ENCODE results near the gene HCRTR1. TPM values are rescaled to one million over a fixed set of nuclear protein-coding genes. Genes with fewer than 3 reads are reported as not detected.

HCRTR1 gene
- total RNA-seq, 2 donors from 2014 or later, result not detected

GRCh38 chr1:31647106-31647505 lies 29.6 kb downstream of the HCRTR1 start:
- TF ChIP-seq POLR2A (IDR thresholded peaks at IDR 0.05), result no peak
- TF ChIP-seq, protein P1, sequence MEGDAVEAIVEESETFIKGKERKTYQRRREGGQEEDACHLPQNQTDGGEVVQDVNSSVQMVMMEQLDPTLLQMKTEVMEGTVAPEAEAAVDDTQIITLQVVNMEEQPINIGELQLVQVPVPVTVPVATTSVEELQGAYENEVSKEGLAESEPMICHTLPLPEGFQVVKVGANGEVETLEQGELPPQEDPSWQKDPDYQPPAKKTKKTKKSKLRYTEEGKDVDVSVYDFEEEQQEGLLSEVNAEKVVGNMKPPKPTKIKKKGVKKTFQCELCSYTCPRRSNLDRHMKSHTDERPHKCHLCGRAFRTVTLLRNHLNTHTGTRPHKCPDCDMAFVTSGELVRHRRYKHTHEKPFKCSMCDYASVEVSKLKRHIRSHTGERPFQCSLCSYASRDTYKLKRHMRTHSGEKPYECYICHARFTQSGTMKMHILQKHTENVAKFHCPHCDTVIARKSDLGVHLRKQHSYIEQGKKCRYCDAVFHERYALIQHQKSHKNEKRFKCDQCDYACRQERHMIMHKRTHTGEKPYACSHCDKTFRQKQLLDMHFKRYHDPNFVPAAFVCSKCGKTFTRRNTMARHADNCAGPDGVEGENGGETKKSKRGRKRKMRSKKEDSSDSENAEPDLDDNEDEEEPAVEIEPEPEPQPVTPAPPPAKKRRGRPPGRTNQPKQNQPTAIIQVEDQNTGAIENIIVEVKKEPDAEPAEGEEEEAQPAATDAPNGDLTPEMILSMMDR (IDR thresholded peaks at IDR 0.05), result no peak
- no peak for ATAC-seq
- Histone ChIP-seq H3K36me3 (replicated peaks in 1 of 2; ENCODE audit: insufficient read depth in 1 of 2, low read depth in 2 of 2) (no peaks in the 10 kb centered on the region), H3K9me3 (no peaks in the 10 kb centered on the region), H3K4me1 (peaks cover 27% of the 10 kb centered on the region), H3K27me3 (no peaks in the 10 kb centered on the region), H3K4me3 (no peak overlapping the region), H3K27ac (no peak overlapping the region)
- no peak for DNase-seq
- WGBS, 2 donors, result 77 to 79% methylated on average over 2 of the region's 2 CpGs
- intact Hi-C loops (cut with DNase I), result no loop called here

- intact Hi-C loops (cut with DNase I), result no loop called here
- peaks cover 17% of the 10 kb centered on the region for H3K4me1 ChIP-seq
- H3K27me3 ChIP-seq, result no peaks in the 10 kb centered on the region
Measured at GRCh38 chr1:31648190-31648589, 30.7 kb downstream of the HCRTR1 start.

GRCh38 chr1:31648641-31649357 lies 31.3 kb downstream of the HCRTR1 start:
- WGBS, 2 donors, result 66 to 76% methylated on average over 9 of the region's 9 CpGs

More at GRCh38 chr1:31648190-31648589, 30.7 kb downstream of the HCRTR1 start:
- H3K4me3 ChIP-seq, result no peak overlapping the region
- 63 to 74% methylated on average over 2 of the region's 2 CpGs for WGBS, 2 donors
- no peaks in the 10 kb centered on the region for H3K36me3 ChIP-seq (replicated peaks in 1 of 2; ENCODE audit: insufficient read depth in 1 of 2, low read depth in 2 of 2)
- no peak for DNase-seq
- TF ChIP-seq, protein P1 (IDR thresholded peaks at IDR 0.05), result no peak
- H3K9me3 ChIP-seq, result no peaks in the 10 kb centered on the region
- ATAC-seq, result no peak
- no peak overlapping the region for H3K27ac ChIP-seq

GRCh38 chr1:31650161-31651088 lies 32.9 kb downstream of the HCRTR1 start:
- Histone ChIP-seq H3K27ac (no peak overlapping the region), H3K36me3 (replicated peaks in 1 of 2; ENCODE audit: insufficient read depth in 1 of 2, low read depth in 2 of 2) (no peaks in the 10 kb centered on the region), H3K27me3 (no peaks in the 10 kb centered on the region), H3K4me1 (peaks cover 5% of the 10 kb centered on the region), H3K4me3 (no peak overlapping the region), H3K9me3 (no peaks in the 10 kb centered on the region)
- WGBS, 2 donors, result 59 to 63% methylated on average over 9 of the region's 9 CpGs
- ATAC-seq (no peak), DNase-seq (no peak)
- intact Hi-C loops (cut with DNase I), result no loop called here
- TF ChIP-seq POLR2A (IDR thresholded peaks at IDR 0.05), result no peak
- TF ChIP-seq, protein P1 (IDR thresholded peaks at IDR 0.05), result no peak

More at GRCh38 chr1:31648641-31649357, 31.3 kb downstream of the HCRTR1 start:
- DNase-seq, result no peak
- no peaks in the 10 kb centered on the region for H3K9me3 ChIP-seq
- no peaks in the 10 kb centered on the region for H3K36me3 ChIP-seq (replicated peaks in 1 of 2; ENCODE audit: insufficient read depth in 1 of 2, low read depth in 2 of 2)
- H3K4me3 ChIP-seq, result no peak overlapping the region
- peaks cover 11% of the 10 kb centered on the region for H3K4me1 ChIP-seq
- no peak for TF ChIP-seq POLR2A (IDR thresholded peaks at IDR 0.05)
- TF ChIP-seq, protein P1 (IDR thresholded peaks at IDR 0.05), result no peak
- no peak overlapping the region for H3K27ac ChIP-seq
- intact Hi-C loops (cut with DNase I), result no loop called here
- H3K27me3 ChIP-seq, result no peaks in the 10 kb centered on the region
- ATAC-seq, result no peak

Measured in body of pancreas (tissue), 4 donors.